Fibroblast of the aortic adventitia (primary cell): ENCODE data around the gene KRT33B. TPM values are rescaled to one million over a fixed set of nuclear protein-coding genes. Genes with fewer than 3 reads are reported as not detected.

Experiments used
- DNase-seq: peaks from one replicate; pipeline ENCODE4 v3.0.0-alpha.2; 2010; ENCODE audit warnings: low read depth
- H3K4me3 ChIP-seq: 2 replicates; pipeline ENCODE4 v1.5.1; 2011; ENCODE audit warnings: low read depth, mild to moderate bottlenecking, control low read depth, low read length, moderate library complexity
- total RNA-seq: library from RNA; depleted of rRNA; stranded (reverse); fragments of >200 nt; gene quantifications from 2 replicates; pipeline ENCODE4 v1.2.3, GENCODE V29; 2012; ENCODE audit warnings: low replicate concordance
- TF ChIP-seq, protein P1 (sequence below): IDR thresholded peaks from 2 replicates; pipeline ENCODE4 v1.5.1; 2011; ENCODE audit warnings: mild to moderate bottlenecking, low read length, control low read depth, inconsistent platforms; ENCODE audit not compliant: insufficient read depth

Gene KRT33B
- total RNA-seq, 1 donor, result not detected

DNA sequence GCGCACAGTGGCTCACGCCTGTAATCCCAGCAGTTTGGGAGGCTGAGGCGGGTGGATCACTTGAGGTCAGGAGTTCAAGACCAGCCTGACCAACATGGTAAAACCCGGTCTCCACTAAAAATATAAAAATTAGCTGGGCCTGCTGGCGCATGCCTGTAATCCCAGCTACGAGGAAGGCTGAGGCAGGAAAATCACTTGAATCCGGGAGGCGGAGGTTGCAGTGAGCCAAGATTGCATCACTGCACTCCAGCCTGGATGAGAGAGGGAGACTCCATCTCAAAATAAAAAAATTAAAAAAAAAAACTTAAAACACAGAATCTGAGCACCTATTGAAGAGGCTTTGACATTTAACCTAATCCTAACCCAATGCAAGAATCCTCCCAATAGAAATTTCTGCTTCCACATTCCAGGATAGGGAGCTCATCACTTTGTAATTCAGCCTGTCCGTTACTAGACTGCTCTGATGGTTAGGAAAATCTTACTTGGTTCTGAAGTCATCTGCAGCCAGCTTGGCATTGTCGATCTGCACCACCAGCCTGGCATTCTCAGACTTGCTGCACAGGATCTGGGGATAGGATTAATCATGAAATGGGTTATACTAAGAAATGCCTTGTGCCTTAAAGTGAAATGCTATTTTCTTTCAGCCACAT lies 2.1 kb downstream of the KRT33B start:
- peak; percentile 52 for DNase-seq
- H3K4me3 ChIP-seq, result no peak overlapping the region
- TF ChIP-seq, protein P1, sequence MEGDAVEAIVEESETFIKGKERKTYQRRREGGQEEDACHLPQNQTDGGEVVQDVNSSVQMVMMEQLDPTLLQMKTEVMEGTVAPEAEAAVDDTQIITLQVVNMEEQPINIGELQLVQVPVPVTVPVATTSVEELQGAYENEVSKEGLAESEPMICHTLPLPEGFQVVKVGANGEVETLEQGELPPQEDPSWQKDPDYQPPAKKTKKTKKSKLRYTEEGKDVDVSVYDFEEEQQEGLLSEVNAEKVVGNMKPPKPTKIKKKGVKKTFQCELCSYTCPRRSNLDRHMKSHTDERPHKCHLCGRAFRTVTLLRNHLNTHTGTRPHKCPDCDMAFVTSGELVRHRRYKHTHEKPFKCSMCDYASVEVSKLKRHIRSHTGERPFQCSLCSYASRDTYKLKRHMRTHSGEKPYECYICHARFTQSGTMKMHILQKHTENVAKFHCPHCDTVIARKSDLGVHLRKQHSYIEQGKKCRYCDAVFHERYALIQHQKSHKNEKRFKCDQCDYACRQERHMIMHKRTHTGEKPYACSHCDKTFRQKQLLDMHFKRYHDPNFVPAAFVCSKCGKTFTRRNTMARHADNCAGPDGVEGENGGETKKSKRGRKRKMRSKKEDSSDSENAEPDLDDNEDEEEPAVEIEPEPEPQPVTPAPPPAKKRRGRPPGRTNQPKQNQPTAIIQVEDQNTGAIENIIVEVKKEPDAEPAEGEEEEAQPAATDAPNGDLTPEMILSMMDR, result no peak

DNA sequence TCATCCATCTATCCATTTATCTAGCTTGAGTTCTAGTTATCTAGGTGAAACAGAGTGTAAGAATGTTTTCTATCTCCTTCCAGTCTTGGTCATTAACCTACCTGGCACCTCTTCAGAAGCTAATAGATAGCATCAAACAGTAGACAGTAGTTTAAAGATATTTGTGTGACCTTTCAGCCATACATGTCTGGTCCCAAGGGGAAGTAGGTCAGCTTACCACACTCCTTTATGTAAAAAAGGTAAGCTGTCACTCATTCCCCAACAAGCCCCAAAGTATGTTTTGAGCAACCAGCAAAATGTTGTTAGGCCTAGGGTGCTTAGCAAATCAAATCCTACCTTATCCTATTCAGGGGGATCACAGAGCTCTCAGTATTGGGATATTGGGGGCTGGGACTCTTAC lies 3.5 kb downstream of the KRT33B start:
- no peak overlapping the region for H3K4me3 ChIP-seq
- TF ChIP-seq, protein P1, result no peak
- DNase-seq, result no peak

DNA sequence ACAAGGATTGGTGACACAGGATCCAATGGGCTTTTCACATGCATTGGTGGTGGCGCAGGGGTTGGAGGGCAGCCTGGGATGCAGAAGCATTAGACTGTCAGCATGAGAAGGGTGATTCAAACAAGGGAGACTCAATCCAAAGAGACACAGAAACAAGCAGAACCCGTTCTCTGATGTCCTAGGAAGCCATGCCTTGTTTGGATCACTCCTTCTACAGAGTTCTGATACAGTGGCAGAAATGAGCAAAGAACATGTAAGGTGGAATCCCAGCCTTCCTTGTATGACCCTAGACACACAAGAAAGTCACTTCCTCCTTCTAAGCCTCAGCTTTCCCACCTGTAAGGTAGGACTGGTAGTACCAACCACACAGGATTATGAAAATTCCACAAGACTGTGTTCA lies 5.7 kb downstream of the KRT33B start:
- DNase-seq, result no peak
- H3K4me3 ChIP-seq, result no peak overlapping the region
- TF ChIP-seq, protein P1, result no peak

DNA sequence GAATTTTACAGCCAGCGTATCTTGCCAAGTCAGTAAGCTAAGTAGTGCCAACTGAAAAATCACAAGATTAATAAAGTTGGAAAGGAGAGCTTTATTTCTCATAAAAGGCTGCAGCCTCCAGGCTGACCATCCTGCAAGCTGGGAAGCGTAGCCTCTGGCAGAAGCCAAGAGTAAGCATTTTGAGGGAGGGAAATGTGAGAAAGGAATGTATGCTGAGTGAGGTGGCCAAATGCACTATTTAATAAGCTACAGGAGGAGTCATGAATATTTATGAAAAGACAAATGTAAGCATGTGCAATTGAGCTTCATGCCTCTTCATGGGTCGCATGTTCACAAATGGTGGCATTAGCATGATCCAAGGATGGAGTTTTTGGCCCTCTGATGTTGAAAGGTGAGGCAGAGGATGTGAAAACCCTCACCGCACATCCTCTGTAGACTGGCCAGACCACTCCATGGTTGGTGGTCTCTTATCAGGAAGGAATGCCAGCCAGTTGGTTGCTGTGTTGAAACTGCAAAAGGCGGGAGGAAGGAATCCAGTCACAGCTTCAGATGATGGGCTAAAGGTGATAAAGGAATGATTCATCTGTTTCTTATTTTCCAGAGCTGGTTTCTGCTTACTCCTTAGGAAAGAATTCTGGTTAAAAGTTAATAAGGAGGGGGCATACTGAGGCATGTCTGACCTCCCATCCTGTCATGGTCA lies 9.2 kb downstream of the KRT33B start:
- H3K4me3 ChIP-seq, result no peak overlapping the region
- TF ChIP-seq, protein P1, result no peak
- peak; percentile 57 for DNase-seq

DNA sequence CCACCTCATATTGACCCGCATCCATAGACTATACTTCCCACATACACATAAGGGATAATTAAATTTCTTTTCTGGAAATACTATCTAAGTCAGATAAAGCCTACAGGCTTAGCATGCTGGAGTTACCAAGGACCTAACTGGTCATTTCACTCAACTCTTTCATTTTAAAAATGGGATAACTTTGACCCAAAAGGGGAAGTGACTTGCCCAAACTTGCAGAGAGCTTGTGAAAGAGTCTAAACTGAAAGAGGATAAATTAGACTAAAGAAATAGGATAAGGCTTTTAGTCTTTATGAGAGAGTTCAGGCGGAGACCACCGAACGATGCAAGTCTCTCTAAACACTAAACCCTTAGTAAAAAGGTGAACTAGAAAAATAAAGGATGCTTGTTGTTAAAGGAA lies 15.1 kb downstream of the KRT33B start:
- TF ChIP-seq, protein P1, result no peak
- H3K4me3 ChIP-seq, result no peak overlapping the region
- no peak for DNase-seq

DNA sequence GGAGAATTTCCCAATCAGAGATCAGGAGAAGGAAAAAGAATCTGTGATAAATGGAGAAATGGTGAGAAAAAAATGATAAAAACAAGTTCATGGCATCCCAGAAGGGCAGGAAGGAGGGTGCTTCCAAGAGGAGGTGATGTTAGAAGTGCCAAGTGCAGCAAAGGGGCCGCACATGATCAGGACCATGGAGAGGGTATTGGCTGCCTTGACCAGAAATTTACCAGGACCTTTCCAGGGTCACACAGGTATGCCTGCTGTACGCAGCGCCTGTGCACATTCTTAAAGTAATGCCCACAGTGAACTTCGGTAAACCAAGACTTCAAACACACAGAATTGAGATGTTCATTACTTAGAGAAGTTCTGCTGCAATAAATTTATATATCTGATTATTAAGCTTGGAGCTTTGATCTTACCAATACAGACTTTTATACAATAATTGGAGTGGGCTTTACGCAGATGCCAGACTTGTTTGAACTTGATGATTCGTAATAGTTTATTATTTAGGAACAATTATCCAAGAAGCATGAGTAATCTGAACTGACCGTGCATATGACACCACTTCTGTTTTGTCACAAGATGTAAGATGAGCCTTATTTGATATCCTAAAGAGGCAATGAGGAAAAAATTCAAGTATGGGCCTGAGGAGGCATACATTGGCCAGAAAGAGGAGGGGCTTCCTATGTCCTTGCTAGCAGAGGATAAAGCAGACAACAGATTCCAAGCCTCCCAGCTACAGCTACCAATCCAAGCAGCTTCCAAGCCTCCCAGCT lies 16.8 kb downstream of the KRT33B start:
- TF ChIP-seq, protein P1, result no peak
- DNase-seq, result no peak
- no peak overlapping the region for H3K4me3 ChIP-seq
